Epithelial cell of prostate (primary cell): ENCODE data around the gene ASTN2.

Experiments
- DNase-seq: peaks from one replicate; pipeline ENCODE4 v3.0.0-alpha.2; 2011; ENCODE audit warnings: low read depth, low spot score
- H3K27ac ChIP-seq: fragments of 450-650 bp; 2 replicates; pipeline ENCODE4 v1.5.1; 2017; ENCODE audit warnings: mild to moderate bottlenecking

Gene ASTN2

GRCh38 chr9:117258184-117258866, 156.5 kb downstream of the ASTN2 start:
- no peak overlapping the region for H3K27ac ChIP-seq
- DNase-seq: no peak

- no peak overlapping the region for H3K27ac ChIP-seq
- DNase-seq: no peak
Measured at GRCh38 chr9:117253261-117253660, 161.6 kb downstream of the ASTN2 start.

DNA sequence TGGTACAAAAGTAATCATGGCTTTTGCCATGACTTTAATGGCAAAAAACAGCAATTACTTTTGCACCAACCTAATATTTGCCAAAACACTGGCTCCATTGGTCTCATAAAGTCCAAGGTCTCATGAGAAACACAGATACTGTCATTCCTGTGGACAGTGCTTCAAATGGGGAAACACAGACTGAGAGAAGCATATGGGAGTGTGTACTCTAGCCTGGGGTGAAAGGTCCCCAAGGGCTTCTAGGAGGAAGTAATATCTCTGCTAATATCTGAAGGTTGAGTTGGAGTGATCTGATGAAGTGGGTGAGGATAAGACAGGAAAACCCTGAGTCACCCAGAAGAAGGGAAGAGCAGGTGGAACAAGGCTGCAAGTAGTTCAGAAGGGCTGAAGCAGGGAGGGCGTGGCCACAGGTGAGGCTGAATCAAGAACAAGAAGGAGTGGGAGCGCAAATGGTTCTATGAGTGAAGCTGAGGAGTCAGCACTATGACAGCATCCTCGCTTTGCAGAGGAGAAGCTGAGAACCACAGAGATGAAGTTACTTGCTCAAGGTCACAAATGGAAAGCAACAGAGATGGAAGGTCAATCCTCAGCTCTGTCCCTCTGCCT, 164.1 kb downstream of the ASTN2 start:
- no peak overlapping the region for H3K27ac ChIP-seq
- no peak for DNase-seq

DNA sequence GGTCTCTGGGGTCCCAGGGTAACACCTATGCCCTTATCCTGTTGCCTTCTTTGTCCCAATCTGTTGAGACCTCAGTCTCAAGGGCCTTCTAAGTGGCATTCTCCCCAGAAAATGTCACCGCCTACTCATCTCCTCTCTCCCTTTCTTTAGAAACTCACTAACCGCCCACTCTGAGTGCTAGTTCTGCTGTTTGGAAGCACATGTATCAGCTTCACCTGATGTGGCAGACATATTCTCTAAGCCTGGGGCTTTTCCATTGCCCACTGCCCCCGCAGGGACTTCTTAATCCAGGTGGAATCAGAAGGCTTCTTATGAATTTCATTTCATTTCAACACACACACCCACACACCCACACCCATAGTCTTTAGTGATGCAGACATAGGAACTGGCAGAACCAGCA, 165.1 kb downstream of the ASTN2 start:
- no peak for DNase-seq
- no peak overlapping the region for H3K27ac ChIP-seq

DNA sequence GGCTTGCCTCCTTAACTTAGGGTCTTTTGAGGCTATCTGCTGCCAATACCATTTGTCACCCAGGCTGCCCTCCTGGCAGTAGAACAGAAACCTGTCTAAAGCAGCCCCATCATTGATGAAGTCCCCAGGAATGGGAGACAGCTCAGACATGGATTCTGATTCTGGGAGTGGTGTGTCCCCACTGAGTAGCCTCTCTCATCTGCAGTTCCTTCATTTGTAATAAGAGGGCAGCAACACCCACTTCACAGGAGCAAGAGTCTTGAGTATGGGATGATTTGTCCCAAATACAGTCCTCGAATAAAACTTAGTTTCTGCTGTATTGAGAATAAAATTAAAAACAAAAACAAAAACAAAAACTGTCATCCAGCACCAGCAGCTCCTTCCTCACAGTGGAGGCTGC, 167.6 kb downstream of the ASTN2 start:
- H3K27ac ChIP-seq: no peak overlapping the region
- DNase-seq: no peak

DNA sequence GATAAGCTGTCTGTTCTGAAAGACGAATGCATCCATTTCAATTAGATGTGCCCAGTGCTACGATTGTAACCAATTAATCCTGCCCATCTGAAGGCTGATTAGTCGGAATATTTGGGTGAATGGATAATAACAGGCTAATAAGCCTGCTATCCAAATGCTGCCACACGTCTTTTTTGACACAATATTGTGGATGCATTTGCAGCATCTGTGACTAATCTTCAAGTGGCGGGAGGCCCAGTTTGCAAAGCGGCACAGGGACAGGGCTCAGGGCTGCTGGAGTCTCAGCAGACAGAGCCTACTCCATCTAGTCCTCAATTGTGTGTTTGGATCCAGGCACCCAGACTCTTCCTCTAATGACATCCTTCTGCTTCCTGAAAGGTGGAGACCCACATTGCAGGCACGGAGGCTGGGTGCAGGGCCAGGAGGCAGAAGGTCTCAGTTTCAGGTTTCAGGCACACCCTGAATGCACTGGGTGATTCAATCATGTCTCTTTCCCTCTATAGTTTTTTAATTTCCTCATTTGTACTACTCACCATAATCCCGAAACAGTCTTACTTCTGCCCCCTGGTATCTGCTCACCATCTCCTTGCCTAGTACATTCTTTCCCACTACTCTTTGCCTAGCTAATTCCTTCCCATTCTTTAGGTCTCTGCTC, 169.6 kb downstream of the ASTN2 start:
- no peak for DNase-seq
- no peak overlapping the region for H3K27ac ChIP-seq

DNA sequence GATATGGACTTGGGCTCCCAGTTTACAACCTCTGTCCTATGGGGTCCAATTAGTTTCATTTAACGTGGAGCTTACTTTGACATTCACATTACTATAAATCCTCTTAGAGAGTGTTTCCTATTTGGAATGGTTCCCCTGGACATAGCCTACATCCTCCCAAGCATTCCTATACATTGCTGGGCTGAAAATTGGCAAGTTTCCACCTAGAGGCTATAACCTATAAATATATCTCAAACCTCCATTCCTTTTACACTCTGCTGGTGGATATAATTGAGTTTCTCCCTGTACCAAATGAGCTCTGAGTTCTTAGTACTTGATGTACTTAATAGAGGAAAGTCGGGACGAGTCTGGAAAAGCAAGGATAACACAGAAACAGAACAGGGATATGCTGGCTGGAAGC, 172.8 kb downstream of the ASTN2 start:
- DNase-seq: no peak

GRCh38 chr9:117239428-117239827, 175.4 kb downstream of the ASTN2 start:
- no peak for DNase-seq
- H3K27ac ChIP-seq: no peak overlapping the region

More for the DNA sequence above, 172.8 kb downstream of the ASTN2 start:
- H3K27ac ChIP-seq: no peak overlapping the region

DNA sequence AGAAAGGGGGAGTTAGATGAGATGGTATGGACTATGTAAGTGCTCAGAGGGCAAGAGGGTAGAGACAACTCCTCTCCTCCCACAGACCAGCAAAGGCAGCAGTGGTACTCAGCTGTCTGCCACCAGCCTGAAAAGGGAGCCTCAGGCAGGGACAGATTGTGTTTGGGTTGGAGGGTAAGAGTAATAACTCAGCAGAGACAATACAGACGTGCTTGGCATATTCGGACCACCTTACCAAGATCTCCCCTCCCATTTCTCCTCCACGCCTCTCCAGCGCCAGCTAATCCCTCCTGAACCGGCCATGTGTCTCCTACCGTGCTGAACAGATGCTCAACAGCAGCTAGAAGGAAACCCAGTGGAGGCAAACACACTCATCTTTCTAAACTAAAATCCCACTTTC, 180.8 kb downstream of the ASTN2 start:
- no peak for DNase-seq
- H3K27ac ChIP-seq: no peak overlapping the region

GRCh38 chr9:117233016-117233415, 181.8 kb downstream of the ASTN2 start:
- no peak for DNase-seq
- no peak overlapping the region for H3K27ac ChIP-seq

DNA sequence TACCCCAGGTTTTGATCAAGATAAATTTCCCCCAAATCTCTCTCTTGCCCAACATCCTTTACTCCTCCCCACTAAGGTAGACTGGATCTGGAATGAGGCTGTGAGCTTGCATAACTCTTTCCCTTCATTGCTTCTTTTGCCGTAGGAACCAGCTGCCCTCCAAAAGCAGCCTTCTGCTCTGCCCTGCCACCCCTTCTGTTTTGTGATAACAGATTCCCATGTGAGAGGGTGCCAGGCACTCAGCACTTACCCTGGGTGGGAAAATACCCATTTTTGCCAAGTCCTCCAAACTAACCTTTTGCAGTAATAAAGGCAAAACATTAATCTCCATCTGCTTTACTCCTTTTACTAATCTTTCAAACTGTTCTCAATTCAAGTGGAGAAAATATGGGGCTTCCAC, 182.6 kb downstream of the ASTN2 start:
- DNase-seq: no peak
- no peak overlapping the region for H3K27ac ChIP-seq

DNA sequence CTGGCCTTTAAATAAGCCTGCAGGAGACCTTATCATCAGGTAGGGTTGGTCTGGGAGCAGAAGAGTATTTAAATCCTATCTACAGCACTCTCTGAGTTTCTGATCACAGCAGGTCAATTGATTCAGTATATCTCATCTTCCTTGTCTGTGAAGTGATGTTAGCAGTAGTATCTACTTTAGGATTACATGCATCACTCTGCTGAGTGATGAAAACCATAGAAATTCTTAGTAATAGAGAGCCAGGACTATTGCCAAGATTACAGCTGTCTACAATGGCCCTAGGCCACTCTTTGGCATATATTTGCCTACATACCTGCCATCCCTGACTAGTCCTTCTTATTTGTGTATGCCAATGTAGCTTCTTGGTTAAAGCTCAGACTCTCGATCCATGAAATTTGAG, 183.8 kb downstream of the ASTN2 start:
- no peak overlapping the region for H3K27ac ChIP-seq
- no peak for DNase-seq

GRCh38 chr9:117224695-117225094, 190.2 kb downstream of the ASTN2 start:
- no peak for DNase-seq
- H3K27ac ChIP-seq: no peak overlapping the region

DNA sequence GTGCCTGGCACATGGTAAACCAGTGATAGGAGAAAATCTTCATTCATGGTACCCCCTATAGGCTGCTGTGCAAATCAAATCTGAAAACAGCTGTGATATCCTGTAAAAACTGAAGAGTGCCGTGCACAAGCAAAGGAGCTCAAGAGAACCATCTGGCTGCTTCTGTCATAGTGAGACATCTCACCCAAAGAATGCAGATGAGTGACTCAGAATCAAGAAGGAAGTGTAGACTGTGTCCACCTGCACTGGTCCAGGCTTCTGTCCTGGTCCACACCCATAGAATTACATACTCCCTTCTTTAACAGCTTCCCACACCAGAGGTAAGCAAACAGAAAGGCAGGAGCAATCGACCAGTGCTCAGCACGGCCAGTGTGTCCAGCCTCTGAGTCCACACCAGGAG, 195.9 kb downstream of the ASTN2 start:
- no peak overlapping the region for H3K27ac ChIP-seq
- peak; percentile 3 for DNase-seq

DNA sequence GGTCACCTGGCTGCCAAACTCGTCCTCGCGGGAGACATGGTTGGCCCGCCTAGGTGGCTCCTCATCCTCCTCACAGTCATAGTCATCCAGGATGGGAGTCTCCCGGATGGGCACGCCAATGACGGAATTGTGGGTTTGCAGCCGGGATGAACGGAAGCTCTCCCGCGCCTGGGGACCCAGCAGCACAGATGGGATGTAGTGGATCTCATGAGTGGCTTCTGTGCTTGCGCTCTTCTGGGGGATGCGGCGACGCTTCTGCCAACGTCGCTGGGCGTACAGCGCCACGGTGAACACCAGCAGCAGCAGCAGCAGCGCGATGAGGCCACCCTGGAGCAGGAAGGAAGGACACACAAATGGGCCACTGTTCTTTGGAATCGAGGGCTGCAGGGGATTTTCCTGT, 200.4 kb downstream of the ASTN2 start:
- no peak overlapping the region for H3K27ac ChIP-seq
- DNase-seq: no peak

DNA sequence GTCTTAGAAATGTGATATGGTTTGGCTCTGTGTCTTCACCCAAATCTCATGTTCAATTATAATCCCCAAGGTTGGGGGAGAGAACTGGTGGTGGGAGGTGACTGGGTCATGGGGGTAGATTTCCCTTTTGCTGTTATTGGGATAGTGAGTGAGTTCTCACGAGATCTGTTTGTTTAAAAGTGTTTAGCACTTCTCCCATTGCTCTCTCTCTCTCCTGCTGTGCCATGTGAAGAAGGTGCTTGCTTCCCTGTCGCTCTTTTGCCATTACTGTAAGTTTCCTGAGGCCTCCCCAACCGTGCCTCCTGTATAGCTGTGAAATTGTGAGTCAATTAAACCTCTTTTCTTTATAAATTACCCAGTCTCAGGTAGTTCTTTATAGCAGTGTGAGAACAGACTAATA, 203.6 kb downstream of the ASTN2 start:
- no peak for DNase-seq
- no peak overlapping the region for H3K27ac ChIP-seq

- DNase-seq: no peak
Measured at GRCh38 chr9:117205806-117206205, 209.1 kb downstream of the ASTN2 start.

DNA sequence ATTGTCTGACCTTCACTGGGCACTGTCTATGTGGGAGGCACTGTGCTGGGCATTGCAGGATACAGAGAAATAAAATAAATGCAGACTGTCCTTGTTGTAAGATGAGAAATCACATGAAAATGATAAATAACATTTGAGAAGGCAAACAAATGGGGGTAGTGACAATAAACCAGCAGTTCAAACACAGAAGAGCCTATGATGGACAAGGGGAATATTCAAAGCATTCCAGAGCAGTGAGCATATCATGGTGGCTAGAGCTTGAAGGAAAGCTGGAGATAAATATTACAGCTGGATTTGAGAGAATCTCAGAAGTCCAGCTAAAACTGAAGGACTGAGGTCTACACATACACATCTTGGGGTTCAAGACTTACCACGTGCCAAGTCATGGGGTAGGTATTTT, 209.9 kb downstream of the ASTN2 start:
- H3K27ac ChIP-seq: no peak overlapping the region

More at GRCh38 chr9:117205806-117206205, 209.1 kb downstream of the ASTN2 start:
- no peak overlapping the region for H3K27ac ChIP-seq

GRCh38 chr9:117191504-117192261, 223.2 kb downstream of the ASTN2 start:
- no peak overlapping the region for H3K27ac ChIP-seq
- no peak for DNase-seq

More for the DNA sequence above, 209.9 kb downstream of the ASTN2 start:
- no peak for DNase-seq

DNA sequence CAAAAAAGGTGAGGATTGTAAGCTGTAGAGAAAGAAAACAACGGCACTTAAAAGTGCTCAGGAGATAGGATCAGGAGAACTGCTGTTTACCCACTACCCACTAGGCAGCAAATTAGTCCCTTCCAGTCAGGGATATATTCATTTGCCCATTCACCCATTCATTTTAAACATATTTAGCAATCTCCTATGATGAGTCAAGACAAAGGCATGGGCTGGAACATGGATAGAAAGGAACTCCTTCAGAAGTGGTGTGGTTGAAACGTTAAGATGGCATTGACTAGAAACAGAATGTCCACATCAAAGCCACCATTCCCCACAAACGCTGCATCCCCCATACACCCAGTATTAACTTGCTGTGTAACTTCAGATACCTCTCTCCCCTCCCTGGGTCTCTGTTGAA, 225.7 kb downstream of the ASTN2 start:
- no peak overlapping the region for H3K27ac ChIP-seq
- peak; percentile 2 for DNase-seq

- DNase-seq: no peak
- no peak overlapping the region for H3K27ac ChIP-seq
Measured at GRCh38 chr9:117188394-117188793, 226.5 kb downstream of the ASTN2 start.
